ENCODE data around the gene USP6NL.
"Not testable (repeated sequence)": the region's sequence is repeated elsewhere in the genome, so short reads cannot be mapped to it uniquely, and the experiment has no call there.

Gene USP6NL

GRCh38 chr10:11515596-11516430 is 95.6 kb downstream of the USP6NL start:
- peak; percentile 45 for DNase-seq (ENCODE audit: low spot score)

- DNase-seq (ENCODE audit: low spot score): no peak
These were observed 97.7 kb downstream of the USP6NL start for GRCh38 chr10:11513727-11514126.

- no peak for DNase-seq (ENCODE audit: low spot score)
These were observed 98.9 kb downstream of the USP6NL start for GRCh38 chr10:11512596-11512995.

GRCh38 chr10:11511321-11511720 is 100.1 kb downstream of the USP6NL start:
- DNase-seq (ENCODE audit: low spot score): no peak

GRCh38 chr10:11510736-11511135 is 100.7 kb downstream of the USP6NL start:
- no peak for DNase-seq (ENCODE audit: low spot score)

GRCh38 chr10:11510281-11510680 is 101.2 kb downstream of the USP6NL start:
- no peak for DNase-seq (ENCODE audit: low spot score)

- no peak for DNase-seq (ENCODE audit: low spot score)
These were observed 102.4 kb downstream of the USP6NL start for GRCh38 chr10:11509036-11509435.

GRCh38 chr10:11506247-11506789 is 105.1 kb downstream of the USP6NL start:
- no peak for DNase-seq (ENCODE audit: low spot score)

- DNase-seq (ENCODE audit: low spot score): no peak
These were observed 105.8 kb downstream of the USP6NL start for GRCh38 chr10:11505639-11506038.

- no peak for DNase-seq (ENCODE audit: low spot score)
These were observed 106.7 kb downstream of the USP6NL start for GRCh38 chr10:11504566-11505285.

- no peak for DNase-seq (ENCODE audit: low spot score)
These were observed 109.8 kb downstream of the USP6NL start for GRCh38 chr10:11501600-11501999.

- DNase-seq (ENCODE audit: low spot score): no peak
These were observed 111.9 kb downstream of the USP6NL start for GRCh38 chr10:11499425-11500071.

GRCh38 chr10:11498399-11498798 is 113.1 kb downstream of the USP6NL start:
- DNase-seq (ENCODE audit: low spot score): no peak

GRCh38 chr10:11494923-11495322 is 116.5 kb downstream of the USP6NL start:
- DNase-seq (ENCODE audit: low spot score): not testable (repeated sequence)

- DNase-seq (ENCODE audit: low spot score): no peak
These were observed 117.8 kb downstream of the USP6NL start for GRCh38 chr10:11493646-11494045.

- no peak for DNase-seq (ENCODE audit: low spot score)
These were observed 120.4 kb downstream of the USP6NL start for GRCh38 chr10:11491087-11491486.

- DNase-seq (ENCODE audit: low spot score): no peak
These were observed 121.9 kb downstream of the USP6NL start for GRCh38 chr10:11489591-11489990.

GRCh38 chr10:11488126-11488525 is 123.3 kb downstream of the USP6NL start:
- DNase-seq (ENCODE audit: low spot score): no peak

- no peak for DNase-seq (ENCODE audit: low spot score)
These were observed 128.0 kb downstream of the USP6NL start for GRCh38 chr10:11483201-11484148.

GRCh38 chr10:11482306-11482705 is 129.1 kb downstream of the USP6NL start:
- DNase-seq (ENCODE audit: low spot score): no peak

GRCh38 chr10:11480687-11481086 is 130.8 kb downstream of the USP6NL start:
- DNase-seq (ENCODE audit: low spot score): no peak

Measured in AG08396 (cell line).